NK-92 treated with Interleukin-12 subunit alpha and Interleukin-12 subunit beta, amount 100 ng/mL, for 24 hours (cell line): ENCODE data around the gene FAXC.
"Not testable (repeated sequence)": the region's sequence is repeated elsewhere in the genome, so short reads cannot be mapped to it uniquely, and the experiment has no call there.

Source experiments
- DNase-seq: peaks from one replicate; lab custom pipeline; 2025; lab: John Stamatoyannopoulos, UW

The FAXC gene

DNA sequence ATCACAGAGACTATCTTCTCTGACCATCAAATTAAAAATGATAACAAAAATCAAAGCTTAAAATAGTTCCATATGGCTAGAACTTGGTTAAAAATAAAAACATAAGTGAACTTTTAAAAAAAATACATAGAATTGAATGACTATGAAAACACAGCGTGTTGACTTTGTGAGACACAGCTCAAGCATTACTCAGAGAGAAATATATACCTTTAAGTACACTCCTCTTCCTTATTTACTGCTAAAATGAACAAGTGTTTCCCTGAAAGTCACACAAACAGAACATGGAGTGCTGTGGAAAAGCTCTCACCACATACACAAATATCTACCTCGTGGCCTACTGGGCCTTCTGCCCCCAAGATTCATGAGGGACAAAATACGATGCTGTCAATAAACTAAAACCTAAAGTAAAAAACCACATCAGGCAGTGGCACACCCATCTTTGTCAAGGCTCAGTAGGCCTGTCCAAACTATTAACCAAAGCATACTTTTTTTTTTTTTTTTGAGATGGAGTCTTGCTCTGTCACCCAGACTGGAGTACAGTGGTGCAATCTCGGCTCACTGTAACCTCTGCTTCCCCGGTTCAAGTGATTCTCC lies 7.5 kb downstream of the FAXC start:
- DNase-seq: no peak

DNA sequence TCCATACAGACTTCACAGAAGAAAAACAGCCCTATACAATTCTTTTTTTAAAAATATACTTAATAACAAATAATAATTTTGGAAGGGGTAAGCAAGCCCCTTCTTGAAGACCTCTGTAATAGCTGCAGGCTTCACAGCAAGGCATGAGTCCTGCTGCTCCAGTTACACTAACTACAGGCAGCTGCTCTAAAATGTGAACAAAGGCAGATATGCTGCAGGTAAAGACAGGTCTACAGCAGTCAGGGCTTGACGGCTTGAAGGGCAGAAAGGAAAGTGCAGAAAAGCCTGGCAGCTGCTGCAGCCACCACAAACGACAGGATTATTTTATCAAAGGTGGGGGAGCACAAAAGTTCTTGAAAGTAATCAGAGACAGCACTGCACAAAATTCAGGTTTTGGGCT lies 11.3 kb downstream of the FAXC start:
- DNase-seq: no peak

DNA sequence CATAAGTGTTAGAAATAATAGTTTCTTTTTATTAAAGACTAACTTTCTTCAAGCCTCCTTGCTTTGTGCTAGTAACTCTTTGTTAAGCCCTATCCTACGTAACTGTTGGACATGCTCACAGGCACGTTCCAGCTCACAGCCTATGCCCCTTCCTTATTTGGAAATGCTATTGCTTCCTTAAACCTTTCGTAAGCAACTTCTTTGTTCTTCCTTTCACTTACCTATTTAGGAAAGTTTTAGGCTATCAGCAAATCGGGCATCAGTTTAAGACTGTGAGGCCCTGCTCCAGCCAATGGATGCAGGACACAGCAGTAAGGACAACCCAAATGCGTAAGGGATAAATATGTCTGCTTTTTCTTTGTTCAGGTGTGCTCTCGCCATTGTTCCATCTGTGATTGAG lies 14.2 kb downstream of the FAXC start:
- not testable (repeated sequence) for DNase-seq

DNA sequence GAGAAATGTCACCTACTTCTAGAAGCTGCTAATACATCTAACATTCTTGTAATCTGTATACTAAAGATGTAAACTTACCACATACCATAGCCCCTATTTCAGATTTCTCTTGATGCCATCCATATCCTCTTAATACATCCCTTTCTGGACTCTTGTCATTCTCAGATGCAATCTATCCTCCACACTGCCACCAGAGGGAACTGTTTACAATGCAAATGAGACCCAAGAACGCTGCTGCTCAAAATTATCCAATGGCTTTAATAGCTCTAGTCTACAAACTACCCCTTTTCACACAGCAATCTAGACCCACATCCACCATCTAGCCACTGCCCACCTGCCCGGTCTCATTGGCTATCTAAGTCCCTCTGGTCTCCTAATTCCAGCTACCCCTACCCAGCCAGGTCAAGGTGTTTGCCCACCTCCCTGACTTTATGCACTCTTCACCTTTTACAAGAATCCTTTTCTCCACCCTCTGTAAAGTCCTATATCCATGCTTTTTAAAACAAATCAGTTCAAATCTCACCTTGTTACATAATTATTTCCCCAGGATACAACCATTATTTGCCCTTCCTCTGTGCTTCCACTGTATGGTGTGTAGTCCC lies 14.8 kb downstream of the FAXC start:
- peak; percentile 1 for DNase-seq

DNA sequence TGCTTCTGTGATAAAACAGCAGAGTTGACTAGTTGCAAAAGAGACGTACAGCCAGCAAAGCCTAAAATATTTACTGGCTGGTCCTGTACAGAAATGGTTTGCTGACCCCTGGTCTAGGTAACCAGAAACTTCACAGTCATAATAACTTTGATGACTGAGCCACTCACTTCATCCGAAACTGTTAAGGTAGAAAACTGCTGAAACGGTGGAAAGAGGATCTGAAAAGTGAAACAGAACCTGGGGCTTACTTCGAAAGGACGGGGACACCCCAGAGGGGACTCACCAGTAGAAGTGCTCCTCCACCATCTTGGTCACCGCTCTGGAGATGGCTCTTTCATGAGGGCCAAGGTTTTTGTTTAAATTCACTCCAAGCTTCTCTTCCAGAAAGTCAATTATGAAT lies 16.4 kb downstream of the FAXC start:
- no peak for DNase-seq

DNA sequence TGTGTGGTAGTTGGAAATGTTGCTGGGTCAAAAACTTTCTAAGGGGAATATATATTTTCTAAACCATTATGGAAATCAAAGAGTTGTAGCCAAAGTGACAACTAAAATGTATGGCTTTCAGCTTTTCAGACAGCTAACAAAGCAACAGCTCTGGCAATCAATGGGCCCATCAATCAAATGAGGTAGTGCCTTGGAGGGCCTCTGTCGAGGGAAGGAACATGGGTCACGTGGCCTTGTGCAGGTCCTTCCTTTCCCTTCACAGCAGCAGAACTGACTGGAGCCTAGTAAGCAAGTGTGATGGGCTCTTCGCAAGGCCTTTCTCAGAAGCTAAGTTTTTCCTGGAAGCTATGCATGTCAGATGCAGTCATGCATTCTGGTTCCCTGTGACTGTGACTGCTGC lies 17.9 kb downstream of the FAXC start:
- no peak for DNase-seq

DNA sequence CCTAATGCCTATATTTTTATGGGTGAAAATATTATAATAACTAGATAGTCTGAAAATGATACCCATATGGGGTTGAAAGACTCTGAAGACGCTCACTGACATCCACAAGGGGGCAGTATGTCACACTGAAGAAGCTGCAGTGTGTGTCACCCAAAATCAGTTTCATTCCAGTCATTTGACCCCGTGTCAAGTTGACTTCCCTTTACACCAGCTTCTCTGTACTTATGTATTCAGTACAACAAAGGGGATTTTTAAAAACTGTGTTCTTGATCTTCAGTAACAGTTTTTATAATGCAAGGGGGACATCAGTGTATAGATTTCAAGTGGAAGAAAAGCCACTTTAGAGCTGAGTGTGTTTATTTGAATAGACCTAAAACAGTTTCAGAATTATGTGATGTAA lies 19.3 kb downstream of the FAXC start:
- peak; percentile 28 for DNase-seq

DNA sequence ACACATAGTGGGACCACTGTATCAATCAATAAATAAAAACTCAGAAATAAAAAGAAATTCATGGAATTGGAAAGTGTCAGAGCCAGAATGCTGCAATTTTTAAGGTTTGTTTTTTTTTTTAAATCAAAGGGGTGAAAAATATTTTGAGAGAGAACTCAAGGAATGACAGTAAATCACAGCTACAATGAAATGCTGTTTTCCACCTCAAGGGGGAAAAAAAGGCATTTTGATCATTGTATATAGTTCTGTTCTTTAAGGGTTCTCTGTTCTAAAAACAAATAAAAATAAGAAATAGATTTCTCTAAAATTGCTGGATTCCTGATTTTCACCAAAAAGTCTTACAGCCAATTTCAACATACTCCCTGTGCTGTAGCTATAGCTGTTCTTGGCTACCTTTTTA lies 24.5 kb downstream of the FAXC start:
- no peak for DNase-seq

DNA sequence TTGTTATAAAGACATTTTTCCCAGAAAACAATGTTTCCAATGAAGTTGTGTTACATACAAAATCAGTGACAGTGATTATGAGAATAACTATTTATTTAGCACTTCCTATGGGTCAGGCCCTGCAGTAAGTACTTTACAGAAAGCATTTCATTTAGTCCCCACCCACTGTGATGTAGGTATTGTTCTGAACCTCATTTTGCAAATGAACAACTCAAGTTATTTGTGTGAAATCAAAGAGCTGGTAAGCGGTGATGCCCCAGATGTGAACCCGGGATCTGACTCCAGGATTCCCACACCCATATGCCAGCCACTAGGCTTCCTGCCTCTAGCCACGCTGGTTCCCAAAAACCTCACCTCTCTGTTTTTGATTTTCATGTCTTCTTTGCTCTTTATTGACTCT lies 30.9 kb downstream of the FAXC start:
- DNase-seq: no peak

DNA sequence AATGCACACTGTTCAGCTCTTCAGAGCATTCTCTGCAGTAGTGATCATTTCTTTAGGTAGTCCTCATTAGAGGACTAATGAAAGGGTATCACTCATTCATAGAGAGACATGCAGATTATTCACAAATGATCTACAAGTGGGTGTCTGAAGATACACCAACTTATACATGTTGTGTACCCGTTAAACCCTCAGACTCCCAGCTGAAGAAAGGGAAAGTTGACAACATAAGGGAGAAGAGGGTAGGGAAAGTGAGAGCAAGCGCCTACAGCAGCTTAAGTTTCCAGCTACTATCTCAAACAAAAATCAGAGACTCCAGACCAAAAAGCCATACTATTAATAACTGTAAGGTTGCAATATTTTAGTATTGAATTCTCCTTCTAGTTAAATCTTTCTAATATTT lies 37.1 kb downstream of the FAXC start:
- no peak for DNase-seq

DNA sequence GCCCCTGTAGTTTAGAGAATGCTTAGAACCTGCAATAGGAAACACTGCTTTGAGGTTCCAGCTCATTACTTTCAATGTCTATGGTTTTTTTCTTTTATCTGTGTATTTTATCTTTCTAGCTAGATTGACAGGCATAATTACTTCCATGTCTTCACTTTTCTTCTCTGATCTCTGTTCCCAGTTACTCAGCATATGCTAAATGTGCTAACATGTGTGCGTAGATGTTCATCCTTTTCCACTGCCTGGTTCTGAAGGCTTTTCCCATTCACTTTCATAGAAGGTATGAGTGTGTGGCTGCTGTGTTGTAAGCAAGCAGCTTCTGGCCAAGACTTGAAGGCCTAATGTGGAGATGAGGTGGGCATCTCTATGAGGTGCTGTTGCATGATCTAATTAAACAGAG lies 38.9 kb downstream of the FAXC start:
- no peak for DNase-seq

DNA sequence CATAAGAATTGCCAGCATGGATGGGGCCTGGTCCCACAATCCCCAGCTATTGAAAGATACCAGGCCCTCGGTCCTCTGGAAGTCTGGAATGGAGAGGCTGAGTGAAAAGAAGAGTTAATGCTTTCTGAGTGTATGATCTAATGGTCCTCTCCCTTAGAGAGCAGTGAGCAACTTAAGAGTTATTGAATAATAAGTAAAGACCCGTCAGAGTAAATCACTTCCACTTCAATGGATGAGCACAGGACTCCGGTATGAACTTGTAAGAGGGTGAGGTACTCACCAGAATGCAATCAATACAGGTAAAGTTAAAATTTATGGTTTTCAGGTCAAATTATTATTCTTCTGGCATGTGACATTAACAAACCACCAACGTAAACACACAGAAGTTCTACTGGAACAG lies 39.9 kb downstream of the FAXC start:
- no peak for DNase-seq

DNA sequence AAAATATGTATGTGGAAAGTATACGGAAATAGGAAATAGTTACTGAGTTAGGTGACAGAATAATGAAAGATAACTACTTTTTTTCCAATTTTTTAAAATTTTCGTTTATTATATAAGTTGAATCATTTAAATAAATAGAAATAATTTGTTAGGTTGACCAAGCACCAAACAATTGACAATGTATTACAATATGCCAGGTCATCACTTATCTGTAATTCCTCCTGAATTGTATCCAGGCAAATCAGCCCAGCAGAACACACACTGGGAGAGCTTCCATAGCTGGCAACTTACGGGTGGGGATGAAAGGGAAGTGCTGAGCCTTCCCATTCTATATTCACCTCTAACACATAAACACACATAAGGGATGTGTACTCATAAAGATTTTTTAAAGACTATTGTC lies 40.7 kb downstream of the FAXC start:
- no peak for DNase-seq

DNA sequence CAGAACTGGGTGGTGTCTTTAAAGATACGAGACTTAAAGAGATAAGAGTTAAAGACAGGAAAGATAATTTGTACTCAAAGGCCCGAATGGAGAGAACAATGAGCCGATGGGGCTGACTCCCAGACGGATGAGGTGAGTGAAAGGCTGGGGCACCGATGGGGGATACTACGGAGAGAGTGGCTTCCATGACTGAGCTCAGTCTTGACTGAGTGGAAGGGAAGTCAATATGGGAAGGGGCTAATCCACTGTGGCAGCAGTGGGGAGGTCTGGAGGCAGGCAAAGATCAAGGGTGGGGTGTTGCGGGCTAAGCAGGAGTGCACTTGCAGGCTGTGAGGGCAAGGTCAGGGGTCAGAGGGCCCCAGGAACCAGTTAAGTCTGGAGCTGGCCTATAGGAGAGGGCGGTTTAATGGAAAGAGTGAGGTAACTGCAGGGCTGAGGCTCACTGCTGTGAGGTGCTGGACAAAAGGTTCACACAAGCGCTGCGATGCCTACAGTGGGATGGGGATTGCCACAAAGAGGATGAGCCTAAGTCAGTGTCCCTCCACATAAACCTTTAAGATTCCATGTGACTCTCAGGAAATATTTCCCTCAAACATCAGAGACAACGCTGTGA lies 42.1 kb downstream of the FAXC start:
- no peak for DNase-seq

DNA sequence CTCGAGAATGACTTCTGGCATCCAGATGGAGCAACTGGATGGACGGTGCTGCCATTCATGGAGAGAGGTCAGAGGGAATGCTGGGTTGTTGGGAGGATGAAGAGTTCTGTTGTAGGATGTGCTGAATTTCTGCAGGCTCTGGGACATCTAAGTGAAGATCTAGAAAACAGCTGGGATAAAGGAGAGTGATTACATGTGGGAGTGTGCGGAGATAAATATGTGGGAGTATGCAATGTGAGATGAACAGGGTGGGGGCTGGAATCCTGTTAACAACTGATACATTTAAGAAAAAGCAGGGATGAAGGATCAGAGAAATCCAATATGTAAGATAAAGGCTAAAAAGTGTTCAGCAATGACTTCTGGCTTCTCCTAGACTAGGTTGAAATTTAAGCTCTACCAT lies 43.1 kb downstream of the FAXC start:
- no peak for DNase-seq

DNA sequence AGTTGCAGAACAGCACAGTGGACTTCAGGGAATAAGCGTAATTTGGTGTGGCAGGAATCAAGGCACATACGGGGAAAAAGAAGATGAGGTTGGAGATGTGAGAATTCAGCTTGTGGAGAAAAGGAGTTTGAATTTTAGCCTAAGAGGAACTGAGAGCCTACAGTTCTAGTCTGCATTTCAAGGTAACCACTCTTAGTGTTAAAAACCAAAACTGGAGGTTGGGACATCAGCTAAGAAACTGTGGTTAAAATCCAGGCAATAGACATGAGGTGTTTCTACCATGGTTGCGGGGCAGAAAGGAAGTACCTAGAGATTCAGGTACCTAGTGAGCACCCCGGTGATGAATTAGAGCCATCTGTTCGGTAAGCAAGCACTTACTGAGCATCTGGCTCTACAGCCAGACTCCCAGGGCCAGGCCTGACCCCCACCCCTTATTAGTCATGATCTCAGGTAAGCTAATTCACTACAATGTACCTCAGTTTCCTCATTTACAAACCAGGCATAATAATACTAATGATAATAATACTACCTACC lies 44.4 kb downstream of the FAXC start:
- no peak for DNase-seq

DNA sequence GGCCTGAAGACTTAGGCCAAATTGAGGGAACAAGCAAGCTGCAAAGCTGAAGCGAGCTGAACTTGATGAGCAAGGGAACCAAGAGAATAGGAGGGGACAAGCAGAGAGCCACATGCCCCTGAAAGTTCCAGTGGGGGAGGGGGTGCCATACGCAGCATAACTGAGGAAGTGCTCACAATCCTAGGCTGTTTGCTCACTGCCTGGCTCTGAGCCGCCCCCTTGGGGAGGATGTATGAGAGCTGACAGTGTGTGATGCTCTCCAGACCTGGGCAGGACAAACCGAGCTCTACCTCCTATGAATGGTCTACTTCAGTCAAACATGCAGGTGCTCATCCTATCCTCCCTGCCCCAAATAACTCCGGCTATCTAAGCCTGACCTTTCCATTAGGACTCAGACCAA lies 52.1 kb downstream of the FAXC start:
- no peak for DNase-seq

DNA sequence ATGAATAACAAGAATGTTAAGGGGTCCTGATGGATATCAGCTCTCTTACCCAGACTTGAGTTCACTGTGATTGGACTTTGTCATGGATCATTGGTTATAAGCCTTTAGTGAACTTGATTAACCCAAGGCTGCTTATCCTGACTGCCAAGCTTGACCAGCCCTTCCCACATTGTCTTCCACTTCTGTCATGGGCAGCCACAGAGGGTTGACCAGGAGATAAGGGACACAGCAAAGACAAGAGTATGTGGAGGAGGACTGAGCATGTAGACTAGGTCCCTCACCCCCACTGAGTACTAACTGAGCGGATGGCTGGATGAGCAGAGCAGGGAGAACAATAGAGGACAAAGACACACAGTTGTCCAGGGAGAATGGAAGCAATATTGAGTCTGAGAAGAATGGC lies 52.5 kb downstream of the FAXC start:
- DNase-seq: no peak

DNA sequence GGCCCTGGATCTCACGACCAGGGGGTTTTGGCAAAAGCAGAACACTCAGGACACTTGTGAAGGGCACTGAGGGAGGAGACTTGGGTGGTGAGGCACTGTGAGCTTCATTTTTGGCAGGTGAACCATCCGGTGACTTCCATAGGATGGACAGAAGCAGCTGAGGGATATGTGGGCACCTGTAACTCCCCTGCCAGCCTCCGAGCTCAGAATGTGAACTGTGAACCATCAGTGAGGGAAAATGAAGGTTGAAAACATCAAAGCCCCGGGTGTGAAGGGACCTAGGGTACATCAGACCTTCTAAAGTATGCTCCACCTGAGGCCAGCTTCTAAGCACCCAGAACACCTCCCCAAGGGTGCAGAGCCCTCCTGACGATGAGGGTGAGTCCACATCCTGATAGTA lies 53.2 kb downstream of the FAXC start:
- DNase-seq: no peak

DNA sequence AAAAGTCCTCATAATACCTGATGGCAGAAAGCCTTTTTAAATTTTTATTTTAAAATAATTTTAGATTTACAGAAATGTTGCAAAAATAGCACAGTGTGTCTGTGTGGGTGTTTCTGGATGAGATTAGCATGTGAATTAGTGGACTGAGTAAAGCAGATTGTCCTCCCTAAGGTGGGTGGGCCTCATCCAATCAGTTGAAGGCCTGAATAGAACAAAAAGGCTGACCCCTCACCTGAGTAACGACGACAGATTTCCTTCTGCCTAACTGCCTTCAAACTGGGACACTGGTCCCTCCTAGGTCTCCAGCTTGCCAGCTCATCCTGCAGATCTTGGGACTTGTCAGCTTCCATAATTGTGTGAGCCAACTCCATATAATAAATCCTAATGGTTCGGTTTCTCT lies 54.2 kb downstream of the FAXC start:
- no peak for DNase-seq

DNA sequence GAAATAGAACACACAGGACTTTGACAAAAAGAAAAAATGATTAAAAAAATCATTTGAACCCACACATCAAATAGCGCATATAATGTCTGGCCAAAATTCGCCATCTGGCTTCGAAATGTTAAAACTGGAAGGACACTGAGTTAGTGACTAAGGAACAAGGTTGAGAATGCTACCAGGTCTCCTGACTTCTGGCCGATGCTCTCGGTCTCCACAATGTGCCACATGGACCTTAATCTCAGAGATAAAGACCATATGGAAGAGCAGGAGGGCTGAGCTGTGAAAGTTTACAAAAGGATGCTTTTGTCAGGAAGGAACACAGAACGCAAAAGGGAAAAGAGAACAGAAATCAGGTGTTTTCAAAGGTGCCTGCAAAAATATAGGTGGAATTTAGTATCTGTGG lies 54.7 kb downstream of the FAXC start:
- DNase-seq: no peak

DNA sequence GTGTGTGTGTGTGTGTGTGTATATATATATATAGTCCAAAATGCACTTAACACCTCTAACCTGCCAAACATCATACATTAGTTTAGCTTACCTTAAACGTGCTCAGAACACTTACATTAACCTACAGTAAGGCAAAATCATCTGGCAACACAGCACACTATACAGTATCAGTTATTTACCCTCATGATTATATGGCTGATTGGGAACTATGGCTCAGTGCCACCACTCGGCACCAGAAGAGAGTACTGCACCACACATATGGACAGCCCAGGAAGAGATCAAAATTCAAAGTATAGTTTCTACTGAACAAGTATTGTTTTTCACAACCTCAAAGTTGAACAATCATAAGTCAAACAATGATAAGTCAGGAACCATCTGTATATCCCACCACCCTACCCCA lies 59.8 kb downstream of the FAXC start:
- no peak for DNase-seq

DNA sequence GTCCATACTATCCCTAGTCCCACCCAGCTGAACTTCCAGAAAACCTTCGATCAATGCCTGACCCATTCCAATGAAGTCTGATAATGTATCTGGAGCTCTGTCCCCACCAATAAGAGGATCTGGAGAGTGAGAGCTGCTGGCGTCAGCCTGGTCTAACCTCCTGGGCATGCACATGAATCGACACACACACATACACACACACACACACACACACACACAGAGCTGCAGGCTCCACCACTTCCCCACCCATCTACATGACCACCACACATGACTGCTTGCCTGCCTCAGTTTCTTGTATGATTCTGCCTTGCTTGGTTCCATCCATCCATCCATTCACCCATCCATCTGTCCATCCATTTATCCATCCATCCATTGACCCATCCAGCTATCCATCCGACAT lies 60.8 kb downstream of the FAXC start:
- no peak for DNase-seq

DNA sequence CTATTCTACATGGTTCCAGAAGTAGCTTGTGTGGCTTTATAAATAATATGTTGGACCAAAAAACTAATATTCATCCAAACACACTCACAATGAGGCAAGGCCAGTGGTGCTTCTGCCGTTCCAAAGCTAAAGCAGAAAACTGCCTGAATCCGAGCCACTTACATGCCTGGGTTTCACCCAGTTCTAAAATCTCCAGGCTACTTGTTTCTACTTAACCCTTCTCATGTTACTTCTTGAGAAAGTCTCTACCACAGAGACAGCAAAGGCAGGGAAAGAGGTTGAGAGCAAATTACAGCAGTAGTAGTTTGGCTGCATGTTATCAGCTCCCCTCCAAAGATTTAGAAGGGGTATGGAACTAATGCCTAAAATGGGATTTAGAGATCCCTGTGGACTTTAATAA lies 62.0 kb downstream of the FAXC start:
- no peak for DNase-seq
